ENCODE data around the gene LTA4H.

LTA4H gene

DNA sequence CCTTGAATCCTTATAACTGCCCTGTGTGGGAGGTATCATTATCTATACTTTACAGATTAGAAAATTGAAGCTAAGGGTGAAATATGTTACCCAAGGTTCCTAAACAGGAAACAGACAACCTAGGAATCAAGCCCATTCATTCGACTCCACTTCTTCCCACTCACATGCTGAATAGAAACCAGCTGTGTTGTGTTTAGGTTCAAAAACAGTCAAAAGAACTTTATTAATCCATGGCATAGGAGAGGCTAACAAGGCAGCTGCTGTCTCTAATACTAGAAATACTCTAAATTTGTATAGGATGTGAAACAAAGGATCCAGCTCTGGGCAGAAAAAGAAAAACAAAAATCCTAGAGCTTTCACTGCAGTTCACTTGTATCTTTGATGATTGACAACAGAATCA lies 82.4 kb downstream of the LTA4H start:
- DNase-seq = no peak

DNA sequence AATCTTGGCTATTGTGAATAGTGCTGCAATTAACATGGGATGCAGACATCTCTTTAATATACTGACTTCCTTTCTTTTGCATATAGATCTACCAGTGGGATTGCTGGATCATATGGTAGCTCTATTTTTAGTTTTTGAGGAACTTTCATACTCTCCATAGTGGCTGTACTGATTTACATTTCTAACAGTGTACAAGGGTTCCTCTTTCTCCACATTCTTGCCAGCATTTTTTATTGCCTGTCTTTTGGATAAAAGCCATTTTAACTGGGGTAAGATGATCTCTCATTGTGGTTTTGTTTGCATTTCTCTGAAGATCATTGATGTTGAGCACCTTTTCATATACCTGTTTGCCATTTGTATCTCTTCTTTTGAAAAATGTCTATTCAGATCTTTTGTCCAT lies 83.9 kb downstream of the LTA4H start:
- no peak for DNase-seq
